K562 (cell line): ENCODE results near the gene GORASP1. TPM values are rescaled to one million over a fixed set of nuclear protein-coding genes. Genes with fewer than 3 reads are reported as not detected.

ENCODE experiments used
- BHLHE40 ChIP-seq: IDR thresholded peaks from 2 replicates; pipeline ENCODE4 v1.6.1; 2011; ENCODE audit warnings: low read length, improper control_type of control experiment
- BRCA1 ChIP-seq, 2 experiments: fragments of 450-650 bp in 1 of 2; sonication (generic) in 1 of 2; formaldehyde crosslinking in 1 of 2; IDR thresholded peaks; 2 replicates each; pipeline versions ENCODE4 v1.5.0 to v1.6.1; 2017 to 2020; ENCODE audit warnings: mild to moderate bottlenecking in 1 of 2, missing genetic modification reagents in 1 of 2
- ETV6 ChIP-seq, 3 experiments: fragments of 150-350 bp in 1 of 3; sonication (generic) in 1 of 3; formaldehyde crosslinking in 1 of 3; IDR thresholded peaks; 2 replicates each; pipeline versions ENCODE4 v1.6.1 to v1.8.0; 2014 to 2022; ENCODE audit warnings: borderline replicate concordance in 2 of 3, low read depth in 2 of 3, antibody characterized with exemption in 1 of 3, low read length in 1 of 3, mild to moderate bottlenecking in 1 of 3, missing genetic modification reagents in 1 of 3
- FOSL1 ChIP-seq: fragments of 200-800 bp; sonication (Bioruptor generic); conservative IDR thresholded peaks from 2 replicates; pipeline ENCODE4 v1.6.1; 2016; ENCODE audit warnings: missing genetic modification characterization, missing compliant biosample characterization
- MTA2 ChIP-seq: fragments of 450-650 bp; IDR thresholded peaks from 2 replicates; pipeline ENCODE4 v1.6.1; 2016; ENCODE audit warnings: low read depth
- NFATC3 ChIP-seq: fragments of 450-650 bp; IDR thresholded peaks from 2 replicates; pipeline ENCODE4 v1.6.1; 2017; ENCODE audit warnings: mild to moderate bottlenecking
- RFX7 ChIP-seq: fragments of 250-450 bp; sonication (Bioruptor Pico); IDR thresholded peaks from 2 replicates; pipeline ENCODE4 v1.5.1; 2021; ENCODE audit warnings: mild to moderate bottlenecking
- ZNF586 ChIP-seq: fragments of 450-650 bp; formaldehyde crosslinking; conservative IDR thresholded peaks from 2 replicates; pipeline ENCODE4 v1.4.0; 2020; ENCODE audit warnings: mild to moderate bottlenecking, moderate library complexity
- polyA plus RNA-seq, 8 experiments: library from polyadenylated mRNA; depleted of rRNA in 4 of 8; stranded (reverse) in 5 of 8; unstranded in 3 of 8; fragments of >200 nt; fragmentation: Nextera tagmentation in 2 of 8; fragmentation: Illumina TruSeq in 1 of 8; extraction: Ambion mirVana in 2 of 8; extraction: Trizol in 1 of 8; gene quantifications; 2 replicates each; pipeline versions ENCODE4 v1.2.1 to v1.2.3, GENCODE V29; 2011 to 2014; ENCODE audit warnings: inconsistent platforms in 1 of 8, missing spikeins in 1 of 8
- total RNA-seq, 7 experiments: library from RNA; depleted of rRNA in 6 of 7; stranded (reverse); fragments of >200 nt in 6 of 7; fragmentation: Illumina TruSeq in 2 of 7; extraction: Trizol in 2 of 7; gene quantifications; 2 replicates each; pipeline versions ENCODE4 v1.2.1 to v1.2.3, GENCODE V29; 2011 to 2021; ENCODE audit warnings: low replicate concordance in 1 of 7
- TF ChIP-seq, protein P1 (sequence below), 2 experiments: fragments of 450-650 bp in 1 of 2; sonication (generic) in 1 of 2; formaldehyde crosslinking in 1 of 2; IDR thresholded peaks in 1 of 2; conservative IDR thresholded peaks in 1 of 2; 2 replicates each; pipeline versions ENCODE4 v1.6.1 to v1.8.1; 2016 to 2023; ENCODE audit warnings: mild to moderate bottlenecking in 2 of 2, moderate library complexity in 2 of 2, inconsistent platforms in 1 of 2, missing genetic modification reagents in 1 of 2
- TF ChIP-seq, protein P2 (sequence below), 2 experiments: fragments of 250-450 bp in 1 of 2; fragments of 450-650 bp in 1 of 2; sonication (Bioruptor Pico) in 1 of 2; IDR thresholded peaks; 2 replicates each; pipeline versions ENCODE4 v1.6.1 to v1.8.0; 2016 to 2021; ENCODE audit warnings: mild to moderate bottlenecking in 2 of 2, moderate library complexity in 2 of 2, missing compliant biosample characterization in 1 of 2, missing genetic modification characterization in 1 of 2
- TF ChIP-seq, protein P3 (sequence below): sonication (generic); formaldehyde crosslinking; IDR thresholded peaks from 2 replicates; pipeline ENCODE4 v1.8.1; 2023; ENCODE audit warnings: mild to moderate bottlenecking, missing genetic modification reagents, moderate library complexity
- TF ChIP-seq, protein P4 (sequence below), 2 experiments: fragments of 450-650 bp; IDR thresholded peaks; 2 replicates each; pipeline ENCODE4 v1.6.1; 2016
- TF ChIP-seq, protein P5 (sequence below): sonication (generic); formaldehyde crosslinking; IDR thresholded peaks from 2 replicates; pipeline ENCODE4 v1.8.0; 2022; ENCODE audit warnings: missing genetic modification reagents, mild to moderate bottlenecking, moderate library complexity, borderline replicate concordance
- TF ChIP-seq, protein P6 (sequence below): sonication (generic); formaldehyde crosslinking; IDR thresholded peaks from 2 replicates; pipeline ENCODE4 v1.8.1; 2023; ENCODE audit warnings: mild to moderate bottlenecking, missing genetic modification reagents

GORASP1 gene
- total and polyA plus RNA-seq, 9 of the 15 experiments (the other 6 are each of a cell fraction or from before 2014, with no cell fraction given): 8.4 to 87.9 (median 67.6) TPM

DNA sequence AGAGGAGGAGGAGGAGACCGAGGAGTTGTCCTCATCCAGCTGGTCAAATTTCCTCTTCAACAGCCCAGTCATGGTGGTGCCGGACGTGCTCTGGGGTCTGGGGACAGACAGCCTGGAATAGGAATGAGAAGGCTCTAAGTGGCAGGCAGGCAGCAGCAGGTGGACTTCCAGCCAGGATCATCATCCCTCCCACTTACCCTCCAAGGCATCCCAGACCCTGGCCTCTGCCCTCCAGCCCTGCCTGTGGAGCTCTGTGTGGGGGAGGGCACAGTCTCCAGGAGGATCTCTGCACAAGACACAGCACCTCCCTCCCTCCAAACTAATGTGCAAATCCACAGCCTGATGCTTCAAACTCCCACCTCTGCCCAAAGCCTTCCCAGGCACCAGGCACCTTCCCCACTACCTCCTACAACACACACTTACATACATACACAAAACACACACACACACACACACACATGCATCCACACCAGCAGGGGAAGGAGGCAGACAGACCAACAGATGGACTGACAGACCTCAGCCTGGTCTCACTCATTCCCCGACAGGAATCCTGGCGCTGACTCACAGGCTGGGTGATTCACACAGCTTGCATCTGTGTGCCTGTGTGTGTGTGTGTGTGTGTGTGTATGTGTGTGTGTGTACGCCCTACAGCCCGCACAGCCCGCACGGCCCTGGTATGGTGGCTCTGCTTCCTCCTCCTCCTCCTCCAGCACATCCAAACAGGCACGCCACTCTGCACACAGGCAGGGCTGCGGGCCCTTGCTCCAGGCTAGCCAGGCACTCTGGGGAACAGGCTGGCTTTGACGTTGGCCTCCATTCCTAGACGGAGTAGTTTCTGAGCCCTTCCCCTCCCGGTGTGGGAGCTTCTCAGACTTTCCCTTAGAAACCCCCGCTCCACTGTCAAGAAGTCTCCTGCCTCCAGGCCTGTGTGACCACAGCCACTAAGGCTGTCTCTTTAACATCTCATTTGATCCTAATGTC lies 39.5 kb upstream of the GORASP1 start (continued):
- TF ChIP-seq, protein P1, sequence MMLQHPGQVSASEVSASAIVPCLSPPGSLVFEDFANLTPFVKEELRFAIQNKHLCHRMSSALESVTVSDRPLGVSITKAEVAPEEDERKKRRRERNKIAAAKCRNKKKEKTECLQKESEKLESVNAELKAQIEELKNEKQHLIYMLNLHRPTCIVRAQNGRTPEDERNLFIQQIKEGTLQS (IDR thresholded peaks at IDR 0.05): peak; percentile 90
- TF ChIP-seq, protein P1 (CRISPR knock-in tag; conservative IDR thresholded peaks at IDR 0.05): no peak
- no peak for TF ChIP-seq BRCA1 (IDR thresholded peaks at IDR 0.05)
- TF ChIP-seq BRCA1 (CRISPR knock-in tag; IDR thresholded peaks at IDR 0.05): no peak
- TF ChIP-seq FOSL1 (tag): peak; percentile 99
- TF ChIP-seq, protein P2, sequence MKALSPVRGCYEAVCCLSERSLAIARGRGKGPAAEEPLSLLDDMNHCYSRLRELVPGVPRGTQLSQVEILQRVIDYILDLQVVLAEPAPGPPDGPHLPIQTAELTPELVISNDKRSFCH (CRISPR knock-in tag; IDR thresholded peaks at IDR 0.05): no peak
- TF ChIP-seq, protein P2 (tag; IDR thresholded peaks at IDR 0.05): no peak
- TF ChIP-seq, protein P3, sequence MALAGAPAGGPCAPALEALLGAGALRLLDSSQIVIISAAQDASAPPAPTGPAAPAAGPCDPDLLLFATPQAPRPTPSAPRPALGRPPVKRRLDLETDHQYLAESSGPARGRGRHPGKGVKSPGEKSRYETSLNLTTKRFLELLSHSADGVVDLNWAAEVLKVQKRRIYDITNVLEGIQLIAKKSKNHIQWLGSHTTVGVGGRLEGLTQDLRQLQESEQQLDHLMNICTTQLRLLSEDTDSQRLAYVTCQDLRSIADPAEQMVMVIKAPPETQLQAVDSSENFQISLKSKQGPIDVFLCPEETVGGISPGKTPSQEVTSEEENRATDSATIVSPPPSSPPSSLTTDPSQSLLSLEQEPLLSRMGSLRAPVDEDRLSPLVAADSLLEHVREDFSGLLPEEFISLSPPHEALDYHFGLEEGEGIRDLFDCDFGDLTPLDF (CRISPR knock-in tag): no peak
- no peak for TF ChIP-seq ZNF586
- TF ChIP-seq, protein P4, sequence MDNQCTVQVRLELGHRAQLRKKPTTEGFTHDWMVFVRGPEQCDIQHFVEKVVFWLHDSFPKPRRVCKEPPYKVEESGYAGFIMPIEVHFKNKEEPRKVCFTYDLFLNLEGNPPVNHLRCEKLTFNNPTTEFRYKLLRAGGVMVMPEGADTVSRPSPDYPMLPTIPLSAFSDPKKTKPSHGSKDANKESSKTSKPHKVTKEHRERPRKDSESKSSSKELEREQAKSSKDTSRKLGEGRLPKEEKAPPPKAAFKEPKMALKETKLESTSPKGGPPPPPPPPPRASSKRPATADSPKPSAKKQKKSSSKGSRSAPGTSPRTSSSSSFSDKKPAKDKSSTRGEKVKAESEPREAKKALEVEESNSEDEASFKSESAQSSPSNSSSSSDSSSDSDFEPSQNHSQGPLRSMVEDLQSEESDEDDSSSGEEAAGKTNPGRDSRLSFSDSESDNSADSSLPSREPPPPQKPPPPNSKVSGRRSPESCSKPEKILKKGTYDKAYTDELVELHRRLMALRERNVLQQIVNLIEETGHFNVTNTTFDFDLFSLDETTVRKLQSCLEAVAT (IDR thresholded peaks at IDR 0.05): 0 out of 4 replicates have a peak, but pooled peaks of 1 of the 2 experiments have one; percentile 48
- TF ChIP-seq RFX7: no peak
- no peak for TF ChIP-seq ETV6 (IDR thresholded peaks at IDR 0.05; ENCODE audit: borderline replicate concordance in 1 of 2, low read depth in 2 of 2, low read length in 1 of 2)
- 0 out of 2 replicates have a peak, but pooled peaks have one; percentile 29 for TF ChIP-seq ETV6 (CRISPR knock-in tag; IDR thresholded peaks at IDR 0.05; ENCODE audit: borderline replicate concordance)
- no peak for TF ChIP-seq MTA2
- TF ChIP-seq, protein P5, sequence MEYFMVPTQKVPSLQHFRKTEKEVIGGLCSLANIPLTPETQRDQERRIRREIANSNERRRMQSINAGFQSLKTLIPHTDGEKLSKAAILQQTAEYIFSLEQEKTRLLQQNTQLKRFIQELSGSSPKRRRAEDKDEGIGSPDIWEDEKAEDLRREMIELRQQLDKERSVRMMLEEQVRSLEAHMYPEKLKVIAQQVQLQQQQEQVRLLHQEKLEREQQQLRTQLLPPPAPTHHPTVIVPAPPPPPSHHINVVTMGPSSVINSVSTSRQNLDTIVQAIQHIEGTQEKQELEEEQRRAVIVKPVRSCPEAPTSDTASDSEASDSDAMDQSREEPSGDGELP (CRISPR knock-in tag): peak; percentile 80
- TF ChIP-seq NFATC3: no peak
- peak; percentile 43; the same call in 1 of the 2 replicates for TF ChIP-seq BHLHE40
- TF ChIP-seq, protein P6, sequence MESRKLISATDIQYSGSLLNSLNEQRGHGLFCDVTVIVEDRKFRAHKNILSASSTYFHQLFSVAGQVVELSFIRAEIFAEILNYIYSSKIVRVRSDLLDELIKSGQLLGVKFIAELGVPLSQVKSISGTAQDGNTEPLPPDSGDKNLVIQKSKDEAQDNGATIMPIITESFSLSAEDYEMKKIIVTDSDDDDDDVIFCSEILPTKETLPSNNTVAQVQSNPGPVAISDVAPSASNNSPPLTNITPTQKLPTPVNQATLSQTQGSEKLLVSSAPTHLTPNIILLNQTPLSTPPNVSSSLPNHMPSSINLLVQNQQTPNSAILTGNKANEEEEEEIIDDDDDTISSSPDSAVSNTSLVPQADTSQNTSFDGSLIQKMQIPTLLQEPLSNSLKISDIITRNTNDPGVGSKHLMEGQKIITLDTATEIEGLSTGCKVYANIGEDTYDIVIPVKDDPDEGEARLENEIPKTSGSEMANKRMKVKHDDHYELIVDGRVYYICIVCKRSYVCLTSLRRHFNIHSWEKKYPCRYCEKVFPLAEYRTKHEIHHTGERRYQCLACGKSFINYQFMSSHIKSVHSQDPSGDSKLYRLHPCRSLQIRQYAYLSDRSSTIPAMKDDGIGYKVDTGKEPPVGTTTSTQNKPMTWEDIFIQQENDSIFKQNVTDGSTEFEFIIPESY: no peak
